HepG2 (cell line): ENCODE results near the gene TEX19. TPM values are rescaled to one million over a fixed set of nuclear protein-coding genes. Genes with fewer than 3 reads are reported as not detected.

Source experiments
- GATAD1 ChIP-seq: IDR thresholded peaks from 2 replicates; pipeline ENCODE4 v1.6.1; 2016; ENCODE audit warnings: missing genetic modification reagents, missing compliant biosample characterization
- GFI1 ChIP-seq: sonication (generic); formaldehyde crosslinking; IDR thresholded peaks from 2 replicates; pipeline ENCODE4 v1.5.0; 2020; ENCODE audit warnings: missing genetic modification reagents, mild to moderate bottlenecking, borderline replicate concordance
- JUN ChIP-seq: sonication (generic); formaldehyde crosslinking; IDR thresholded peaks from 2 replicates; pipeline ENCODE4 v1.4.0; 2020; ENCODE audit warnings: mild to moderate bottlenecking, missing genetic modification reagents
- MLLT10 ChIP-seq: sonication (generic); formaldehyde crosslinking; IDR thresholded peaks from 2 replicates; pipeline ENCODE4 v1.4.0; 2020; ENCODE audit warnings: missing genetic modification reagents
- NFRKB ChIP-seq: fragments of 450-650 bp; IDR thresholded peaks from 2 replicates; pipeline ENCODE4 v1.6.1; 2017
- SALL2 ChIP-seq: sonication (generic); formaldehyde crosslinking; IDR thresholded peaks from 2 replicates; pipeline ENCODE4 v1.8.1; 2023; ENCODE audit warnings: mild to moderate bottlenecking, missing genetic modification reagents, inconsistent platforms
- THAP9 ChIP-seq: sonication (generic); formaldehyde crosslinking; IDR thresholded peaks from 2 replicates; pipeline ENCODE4; 2020; ENCODE audit warnings: missing genetic modification reagents, mild to moderate bottlenecking, borderline replicate concordance
- ZBTB7B ChIP-seq: sonication (generic); formaldehyde crosslinking; IDR thresholded peaks from 2 replicates; pipeline ENCODE4 v1.4.0; 2020; ENCODE audit warnings: missing genetic modification reagents
- ZFP36L2 ChIP-seq: sonication (generic); formaldehyde crosslinking; IDR thresholded peaks from 2 replicates; pipeline ENCODE4 v1.4.0; 2020; ENCODE audit warnings: missing genetic modification reagents
- ZFY ChIP-seq: sonication (generic); formaldehyde crosslinking; IDR thresholded peaks from 2 replicates; pipeline ENCODE4 v1.4.0; 2020; ENCODE audit warnings: missing genetic modification reagents
- ZNF101 ChIP-seq: sonication (generic); formaldehyde crosslinking; IDR thresholded peaks from 2 replicates; pipeline ENCODE4 v1.4.0; 2020; ENCODE audit warnings: mild to moderate bottlenecking, low read depth, missing genetic modification reagents, borderline replicate concordance
- ZNF383 ChIP-seq: sonication (generic); formaldehyde crosslinking; IDR thresholded peaks from 2 replicates; pipeline ENCODE4 v1.4.0; 2020; ENCODE audit warnings: missing genetic modification reagents, mild to moderate bottlenecking, borderline replicate concordance
- ZNF598 ChIP-seq: sonication (generic); formaldehyde crosslinking; IDR thresholded peaks from 2 replicates; pipeline ENCODE4 v1.5.1; 2020; ENCODE audit warnings: mild to moderate bottlenecking, missing genetic modification reagents, borderline replicate concordance
- ZNF737 ChIP-seq: sonication (generic); formaldehyde crosslinking; IDR thresholded peaks from 2 replicates; pipeline ENCODE4 v1.5.0; 2020; ENCODE audit warnings: missing genetic modification reagents, mild to moderate bottlenecking, borderline replicate concordance
- ZNF891 ChIP-seq: sonication (generic); formaldehyde crosslinking; IDR thresholded peaks from 2 replicates; pipeline ENCODE4 v1.5.0; 2020; ENCODE audit warnings: mild to moderate bottlenecking, missing genetic modification reagents
- polyA plus RNA-seq, 8 experiments: library from polyadenylated mRNA; depleted of rRNA in 3 of 8; stranded (reverse) in 7 of 8; unstranded in 1 of 8; fragments of >200 nt; fragmentation: Illumina TruSeq in 4 of 8; extraction: Trizol in 4 of 8; gene quantifications; 2 replicates each; pipeline versions ENCODE4 v1.2.1 to v1.2.3, GENCODE V29; 2011 to 2016; ENCODE audit warnings: low read depth in 4 of 8, missing spikeins in 1 of 8, mixed read lengths in 1 of 8; ENCODE audit not compliant: insufficient read depth in 1 of 8
- total RNA-seq, 5 experiments: library from RNA; depleted of rRNA; stranded (reverse); fragments of >200 nt; fragmentation: Illumina TruSeq; extraction: Trizol; gene quantifications; 2 replicates each; pipeline ENCODE4 v1.2.3, GENCODE V29; 2016; ENCODE audit warnings: low read depth in 1 of 5
- TF ChIP-seq, protein P1 (sequence below): IDR thresholded peaks from 2 replicates; pipeline ENCODE4 v1.6.1; 2016; ENCODE audit warnings: missing compliant biosample characterization, missing genetic modification reagents, borderline replicate concordance
- TF ChIP-seq, protein P2 (sequence below): sonication (generic); formaldehyde crosslinking; IDR thresholded peaks from 2 replicates; pipeline ENCODE4 v1.8.0; 2022; ENCODE audit warnings: missing genetic modification reagents, mild to moderate bottlenecking, borderline replicate concordance
- TF ChIP-seq, protein P3 (sequence below): sonication (generic); formaldehyde crosslinking; IDR thresholded peaks from 2 replicates; pipeline ENCODE4 v1.5.1; 2020; ENCODE audit warnings: mild to moderate bottlenecking, missing genetic modification reagents, borderline replicate concordance

Gene TEX19
- total and polyA plus RNA-seq, 2 of the 13 experiments (the other 11 are each of a cell fraction or from before 2014, with no cell fraction given): 1.3 to 6.0 TPM

GRCh38 chr17:82351713-82352488, 7.1 kb upstream of the TEX19 start (continued):
- TF ChIP-seq THAP9 (CRISPR knock-in tag) (peak; percentile 53), SALL2 (peak; percentile 76; the same call in 1 of the 2 replicates), GFI1 (CRISPR knock-in tag) (no peak), GATAD1 (CRISPR knock-in tag) (peak; percentile 39; the same call in 1 of the 2 replicates), ZFP36L2 (CRISPR knock-in tag) (no peak), JUN (CRISPR knock-in tag) (no peak), ZNF101 (CRISPR knock-in tag) (no peak), ZNF891 (CRISPR knock-in tag) (peak; percentile 80; the same call in 1 of the 2 replicates), MLLT10 (CRISPR knock-in tag) (no peak), ZNF383 (CRISPR knock-in tag) (0 out of 2 replicates have a peak, but pooled peaks have one; percentile 20), ZNF737 (CRISPR knock-in tag) (no peak), NFRKB (no peak), ZFY (CRISPR knock-in tag) (peak; percentile 54), ZNF598 (CRISPR knock-in tag) (no peak; the same call in 1 of the 2 replicates), ZBTB7B (CRISPR knock-in tag) (peak; percentile 72)
- TF ChIP-seq, protein P1, sequence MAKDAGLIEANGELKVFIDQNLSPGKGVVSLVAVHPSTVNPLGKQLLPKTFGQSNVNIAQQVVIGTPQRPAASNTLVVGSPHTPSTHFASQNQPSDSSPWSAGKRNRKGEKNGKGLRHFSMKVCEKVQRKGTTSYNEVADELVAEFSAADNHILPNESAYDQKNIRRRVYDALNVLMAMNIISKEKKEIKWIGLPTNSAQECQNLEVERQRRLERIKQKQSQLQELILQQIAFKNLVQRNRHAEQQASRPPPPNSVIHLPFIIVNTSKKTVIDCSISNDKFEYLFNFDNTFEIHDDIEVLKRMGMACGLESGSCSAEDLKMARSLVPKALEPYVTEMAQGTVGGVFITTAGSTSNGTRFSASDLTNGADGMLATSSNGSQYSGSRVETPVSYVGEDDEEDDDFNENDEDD: peak; percentile 55; the same call in 1 of the 2 replicates
- TF ChIP-seq, protein P2, sequence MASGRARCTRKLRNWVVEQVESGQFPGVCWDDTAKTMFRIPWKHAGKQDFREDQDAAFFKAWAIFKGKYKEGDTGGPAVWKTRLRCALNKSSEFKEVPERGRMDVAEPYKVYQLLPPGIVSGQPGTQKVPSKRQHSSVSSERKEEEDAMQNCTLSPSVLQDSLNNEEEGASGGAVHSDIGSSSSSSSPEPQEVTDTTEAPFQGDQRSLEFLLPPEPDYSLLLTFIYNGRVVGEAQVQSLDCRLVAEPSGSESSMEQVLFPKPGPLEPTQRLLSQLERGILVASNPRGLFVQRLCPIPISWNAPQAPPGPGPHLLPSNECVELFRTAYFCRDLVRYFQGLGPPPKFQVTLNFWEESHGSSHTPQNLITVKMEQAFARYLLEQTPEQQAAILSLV: peak; percentile 24; the same call in 1 of the 2 replicates
- TF ChIP-seq, protein P3, sequence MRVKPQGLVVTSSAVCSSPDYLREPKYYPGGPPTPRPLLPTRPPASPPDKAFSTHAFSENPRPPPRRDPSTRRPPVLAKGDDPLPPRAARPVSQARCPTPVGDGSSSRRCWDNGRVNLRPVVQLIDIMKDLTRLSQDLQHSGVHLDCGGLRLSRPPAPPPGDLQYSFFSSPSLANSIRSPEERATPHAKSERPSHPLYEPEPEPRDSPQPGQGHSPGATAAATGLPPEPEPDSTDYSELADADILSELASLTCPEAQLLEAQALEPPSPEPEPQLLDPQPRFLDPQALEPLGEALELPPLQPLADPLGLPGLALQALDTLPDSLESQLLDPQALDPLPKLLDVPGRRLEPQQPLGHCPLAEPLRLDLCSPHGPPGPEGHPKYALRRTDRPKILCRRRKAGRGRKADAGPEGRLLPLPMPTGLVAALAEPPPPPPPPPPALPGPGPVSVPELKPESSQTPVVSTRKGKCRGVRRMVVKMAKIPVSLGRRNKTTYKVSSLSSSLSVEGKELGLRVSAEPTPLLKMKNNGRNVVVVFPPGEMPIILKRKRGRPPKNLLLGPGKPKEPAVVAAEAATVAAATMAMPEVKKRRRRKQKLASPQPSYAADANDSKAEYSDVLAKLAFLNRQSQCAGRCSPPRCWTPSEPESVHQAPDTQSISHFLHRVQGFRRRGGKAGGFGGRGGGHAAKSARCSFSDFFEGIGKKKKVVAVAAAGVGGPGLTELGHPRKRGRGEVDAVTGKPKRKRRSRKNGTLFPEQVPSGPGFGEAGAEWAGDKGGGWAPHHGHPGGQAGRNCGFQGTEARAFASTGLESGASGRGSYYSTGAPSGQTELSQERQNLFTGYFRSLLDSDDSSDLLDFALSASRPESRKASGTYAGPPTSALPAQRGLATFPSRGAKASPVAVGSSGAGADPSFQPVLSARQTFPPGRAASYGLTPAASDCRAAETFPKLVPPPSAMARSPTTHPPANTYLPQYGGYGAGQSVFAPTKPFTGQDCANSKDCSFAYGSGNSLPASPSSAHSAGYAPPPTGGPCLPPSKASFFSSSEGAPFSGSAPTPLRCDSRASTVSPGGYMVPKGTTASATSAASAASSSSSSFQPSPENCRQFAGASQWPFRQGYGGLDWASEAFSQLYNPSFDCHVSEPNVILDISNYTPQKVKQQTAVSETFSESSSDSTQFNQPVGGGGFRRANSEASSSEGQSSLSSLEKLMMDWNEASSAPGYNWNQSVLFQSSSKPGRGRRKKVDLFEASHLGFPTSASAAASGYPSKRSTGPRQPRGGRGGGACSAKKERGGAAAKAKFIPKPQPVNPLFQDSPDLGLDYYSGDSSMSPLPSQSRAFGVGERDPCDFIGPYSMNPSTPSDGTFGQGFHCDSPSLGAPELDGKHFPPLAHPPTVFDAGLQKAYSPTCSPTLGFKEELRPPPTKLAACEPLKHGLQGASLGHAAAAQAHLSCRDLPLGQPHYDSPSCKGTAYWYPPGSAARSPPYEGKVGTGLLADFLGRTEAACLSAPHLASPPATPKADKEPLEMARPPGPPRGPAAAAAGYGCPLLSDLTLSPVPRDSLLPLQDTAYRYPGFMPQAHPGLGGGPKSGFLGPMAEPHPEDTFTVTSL: peak; percentile 82; the same call in 1 of the 2 replicates
